ENCODE results near the gene ARL17A. TPM values are rescaled to one million over a fixed set of nuclear protein-coding genes. Genes with fewer than 3 reads are reported as not detected.
"Not testable (repeated sequence)": the region's sequence is repeated elsewhere in the genome, so short reads cannot be mapped to it uniquely, and the experiment has no call there.

Gene ARL17A
- 6.5 TPM for total RNA-seq
- long read RNA-seq, partial matches to known transcripts = 0 of 41 reads
- long read RNA-seq, other reads (novel, unspliced or antisense) = 38 of 41 reads

DNA sequence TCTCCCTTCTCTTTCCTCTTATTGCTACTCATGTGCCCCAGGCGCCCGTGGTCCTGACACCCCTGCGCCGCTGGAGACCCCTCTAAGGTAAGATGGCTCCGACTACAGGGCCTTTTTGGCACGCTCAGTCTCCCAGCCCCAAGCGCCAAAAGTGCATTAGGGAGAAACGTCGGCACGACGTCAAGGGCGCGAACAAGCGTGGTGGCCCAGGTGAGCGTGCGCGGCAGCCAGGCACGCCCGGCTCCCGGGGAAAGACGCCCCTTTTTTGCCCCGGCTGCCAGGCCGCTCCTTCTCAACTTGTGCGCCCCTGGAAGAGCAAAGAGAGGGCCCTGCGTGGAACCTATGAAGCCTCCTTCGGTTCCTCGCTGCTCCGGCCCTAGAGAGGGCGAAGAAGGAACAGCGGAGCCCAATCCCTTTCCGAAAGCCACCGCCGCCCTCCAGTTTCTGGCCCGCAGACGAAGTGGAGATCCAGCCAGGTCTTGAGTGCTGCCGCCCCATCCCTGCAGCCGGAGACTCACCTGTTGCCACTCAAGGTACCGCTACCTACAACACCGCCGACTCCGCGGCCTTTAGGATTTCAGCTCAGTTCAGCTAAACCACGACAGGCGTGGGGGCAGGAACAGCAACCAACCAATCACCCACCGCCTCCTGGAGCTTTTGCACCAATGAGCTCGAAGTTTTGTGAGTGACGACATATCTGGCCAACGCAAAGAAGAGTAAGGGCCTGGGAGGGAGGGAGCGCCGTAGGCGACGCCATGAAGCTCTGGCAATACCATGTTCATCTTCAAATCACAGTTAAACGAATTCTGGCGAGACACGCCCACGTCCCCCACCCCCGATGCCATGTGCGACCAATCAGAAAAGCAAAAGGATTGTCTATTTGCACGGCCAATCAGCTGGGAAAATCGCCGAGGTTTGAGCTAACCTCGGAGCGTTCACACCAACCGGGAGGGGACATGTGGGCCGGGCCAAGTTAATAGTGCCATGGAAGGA lies at the start of gene ARL17A:
TSS of gene ARL17A (minus strand) at position 609 of the 993 bp plus-strand sequence. CDS start 3,369 bp downstream, outside the sequence.
- DNase-seq (ENCODE audit: low spot score) = peak; percentile 92

- DNase-seq (ENCODE audit: low spot score) = not testable (repeated sequence)
Measured at GRCh38 chr17:46628753-46629436, 49.4 kb upstream of the ARL17A start.

GRCh38 chr17:46627452-46627851 lies 48.0 kb upstream of the ARL17A start:
- not testable (repeated sequence) for DNase-seq (ENCODE audit: low spot score)

DNA sequence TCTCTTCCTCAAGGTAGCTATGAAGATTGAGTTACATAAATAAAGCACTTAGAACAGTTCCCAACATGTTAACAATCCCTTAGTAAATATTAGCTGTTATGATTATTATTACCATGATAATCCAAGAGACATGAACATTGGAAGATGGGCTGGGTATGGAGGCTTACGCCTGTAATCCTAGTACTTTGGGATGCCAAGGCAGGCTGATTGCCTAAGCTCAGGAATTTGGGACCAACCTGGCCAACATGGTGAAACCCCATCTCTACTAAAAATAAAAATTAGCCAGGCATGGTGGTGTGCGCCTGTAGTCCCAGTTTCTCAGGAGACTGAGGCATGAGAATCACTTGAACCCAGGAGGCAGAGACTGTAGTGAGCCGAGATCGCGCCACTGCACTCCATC lies 45.2 kb upstream of the ARL17A start:
- not testable (repeated sequence) for DNase-seq (ENCODE audit: low spot score)

- not testable (repeated sequence) for DNase-seq (ENCODE audit: low spot score)
Measured at GRCh38 chr17:46623790-46624189, 44.3 kb upstream of the ARL17A start.

DNA sequence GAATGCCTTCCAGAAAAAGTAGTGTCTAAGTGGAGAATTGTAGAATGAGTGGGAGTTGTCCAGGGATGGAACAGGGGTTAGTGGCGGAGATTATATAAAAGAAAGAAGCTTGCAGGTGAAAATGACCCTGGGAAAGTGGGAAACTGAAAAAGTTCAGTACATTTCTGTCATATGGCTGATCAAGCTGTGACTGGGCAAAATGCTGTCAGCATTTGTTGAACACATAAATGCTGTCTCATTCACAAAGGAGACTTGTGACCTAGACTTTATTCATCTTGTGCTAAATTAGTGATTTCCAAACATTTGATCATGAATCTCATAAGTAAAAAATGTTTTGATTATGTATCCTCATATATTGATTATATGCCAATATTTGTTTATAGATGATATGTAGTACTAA lies 39.5 kb upstream of the ARL17A start:
- not testable (repeated sequence) for DNase-seq (ENCODE audit: low spot score)

- DNase-seq (ENCODE audit: low spot score) = not testable (repeated sequence)
Measured at GRCh38 chr17:46617121-46617520, 37.6 kb upstream of the ARL17A start.

GRCh38 chr17:46613876-46614275 lies 34.4 kb upstream of the ARL17A start:
- not testable (repeated sequence) for DNase-seq (ENCODE audit: low spot score)

DNA sequence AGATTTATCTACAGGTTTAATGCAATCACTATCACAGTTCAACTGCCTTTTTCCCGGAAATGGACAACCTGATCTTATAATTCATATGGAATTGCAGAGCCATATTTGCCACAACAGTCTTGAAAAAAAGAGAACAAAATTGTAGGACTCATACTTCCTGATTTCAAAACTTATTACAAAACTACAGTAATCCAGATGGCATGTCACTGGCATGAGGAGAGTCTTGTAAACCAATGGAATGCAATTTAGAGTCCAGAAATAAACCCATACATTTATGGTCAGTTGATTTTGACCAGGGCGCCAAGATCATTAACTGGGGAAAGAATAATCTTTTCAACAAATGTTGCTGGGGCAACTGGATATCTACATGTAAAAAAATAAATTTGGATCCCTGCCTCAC lies 31.8 kb upstream of the ARL17A start:
- not testable (repeated sequence) for DNase-seq (ENCODE audit: low spot score)

GRCh38 chr17:46603125-46603524 lies 23.6 kb upstream of the ARL17A start:
- DNase-seq (ENCODE audit: low spot score) = not testable (repeated sequence)

DNA sequence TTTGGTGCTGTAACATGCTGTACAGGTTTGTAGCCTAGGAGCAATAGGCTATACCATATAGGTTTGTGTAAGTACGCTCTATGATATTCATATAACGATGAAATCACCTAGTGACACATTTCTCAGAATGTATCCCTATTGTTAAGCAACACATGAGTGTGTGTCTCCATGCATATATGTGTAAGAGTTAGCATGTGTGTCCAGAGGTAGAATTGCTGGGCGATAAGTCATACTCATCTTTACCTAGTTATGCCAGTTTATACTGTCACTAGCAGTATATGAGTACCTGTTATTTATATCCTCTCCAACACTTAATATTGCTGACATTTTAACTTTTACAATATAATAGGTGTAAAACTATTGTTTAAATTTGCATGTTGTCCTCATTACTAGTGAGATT lies 21.3 kb upstream of the ARL17A start:
- not testable (repeated sequence) for DNase-seq (ENCODE audit: low spot score)

DNA sequence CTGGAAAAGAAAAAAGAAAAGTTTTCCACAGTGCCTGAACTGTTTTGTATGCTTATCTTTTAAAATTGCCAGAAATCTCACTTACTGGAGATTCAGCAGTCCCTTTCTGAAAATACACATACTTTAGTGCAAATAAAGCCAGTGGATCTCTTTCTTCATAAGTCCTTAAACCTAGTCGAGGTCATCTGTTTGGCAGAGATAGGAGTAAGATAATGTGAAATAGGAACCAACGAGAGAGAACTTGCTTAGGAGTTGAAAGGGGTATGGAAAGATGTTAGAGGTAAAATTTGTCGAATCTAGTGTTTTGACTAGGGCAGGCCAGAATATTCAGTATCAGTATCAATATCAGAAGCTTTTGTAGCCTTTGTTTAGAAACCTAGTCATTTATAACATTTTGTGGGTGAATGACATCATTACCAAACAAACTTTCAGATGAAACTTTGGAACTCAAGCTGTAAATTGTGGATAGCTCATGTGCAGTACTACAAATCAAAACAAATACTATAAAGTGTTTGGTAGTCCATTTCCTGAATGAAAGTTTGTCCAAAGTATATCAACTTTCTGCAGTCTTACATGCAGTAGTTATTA lies 18.9 kb upstream of the ARL17A start:
- DNase-seq (ENCODE audit: low spot score) = not testable (repeated sequence)

GRCh38 chr17:46591332-46591731 lies 11.8 kb upstream of the ARL17A start:
- DNase-seq (ENCODE audit: low spot score) = not testable (repeated sequence)

DNA sequence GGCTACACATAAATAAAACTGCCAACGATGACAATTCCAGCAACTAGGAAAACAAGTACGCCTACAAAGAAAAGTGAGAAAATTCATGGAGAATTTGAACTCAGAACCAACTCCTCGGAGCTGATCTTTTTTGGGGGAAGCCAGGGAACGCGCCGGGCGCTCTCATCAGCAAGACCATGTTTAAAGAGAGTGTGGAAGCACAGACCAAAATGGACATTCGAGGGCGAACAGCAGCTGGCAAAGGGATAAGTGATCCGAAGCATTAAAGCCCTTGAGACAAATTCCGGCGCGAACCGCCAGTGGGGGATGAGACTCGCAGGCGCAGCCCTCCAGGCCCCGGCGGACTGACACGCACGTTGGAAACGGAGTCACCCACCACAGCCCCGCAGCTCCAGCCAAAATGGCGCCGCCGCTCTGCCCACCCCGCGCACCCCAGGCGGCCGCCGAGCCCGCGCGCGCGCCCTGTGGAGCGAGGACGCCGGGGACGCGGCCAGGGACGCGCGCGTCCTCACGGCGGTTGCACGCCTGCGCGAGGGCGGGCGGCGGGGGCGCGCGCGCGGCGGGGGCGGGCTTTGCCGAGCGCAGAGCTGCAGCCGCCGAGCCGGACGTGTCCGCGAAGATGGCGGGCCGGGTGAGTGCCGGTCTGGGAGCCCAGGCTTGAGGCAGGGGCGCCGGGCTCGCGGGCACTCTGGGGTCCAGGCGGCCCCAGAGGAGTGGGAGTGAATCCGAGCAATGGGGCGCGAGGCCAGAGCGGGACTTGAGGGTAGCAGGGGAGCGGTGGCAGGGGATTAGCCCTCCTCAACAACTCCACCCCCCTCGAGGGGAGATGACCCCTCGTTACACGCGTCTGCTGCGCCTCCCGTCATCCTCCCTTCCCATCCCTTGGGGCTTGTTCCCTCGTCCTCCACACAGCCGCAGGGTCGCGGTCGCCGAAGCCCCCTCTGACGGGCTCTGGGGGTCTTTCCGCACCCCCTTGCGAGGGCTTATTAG lies 11.0 kb upstream of the ARL17A start, which contains the start of gene NSF:
TSS of gene NSF (plus strand) at position 513 of the 990 bp plus-strand sequence. CDS start at position 620, 107 bp downstream.
- not testable (repeated sequence) for DNase-seq (ENCODE audit: low spot score)

GRCh38 chr17:46585444-46585843 lies 6.0 kb upstream of the ARL17A start:
- not testable (repeated sequence) for DNase-seq (ENCODE audit: low spot score)

DNA sequence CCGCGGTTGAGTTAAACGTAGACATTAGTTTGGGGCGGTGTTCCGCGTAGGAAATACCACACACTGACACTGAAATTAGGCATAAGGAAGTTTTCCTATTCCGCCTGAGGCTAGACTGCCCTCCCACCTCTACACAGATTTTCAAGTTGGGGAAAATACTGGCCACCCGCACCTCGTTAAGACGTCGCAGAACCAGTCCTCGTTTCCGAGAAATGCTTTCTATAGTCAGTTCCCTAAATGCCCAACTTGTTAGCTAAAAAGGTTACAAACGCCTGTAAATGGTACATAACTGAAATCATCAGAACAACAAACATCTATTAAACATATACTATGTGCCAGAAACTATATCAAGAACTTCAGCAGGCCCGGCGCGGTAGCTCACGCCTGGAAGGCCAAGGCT lies 591 bp upstream of the ARL17A start:
- DNase-seq (ENCODE audit: low spot score) = not testable (repeated sequence)

GRCh38 chr17:46571796-46572195 lies 7.7 kb downstream of the ARL17A start:
- not testable (repeated sequence) for DNase-seq (ENCODE audit: low spot score)

DNA sequence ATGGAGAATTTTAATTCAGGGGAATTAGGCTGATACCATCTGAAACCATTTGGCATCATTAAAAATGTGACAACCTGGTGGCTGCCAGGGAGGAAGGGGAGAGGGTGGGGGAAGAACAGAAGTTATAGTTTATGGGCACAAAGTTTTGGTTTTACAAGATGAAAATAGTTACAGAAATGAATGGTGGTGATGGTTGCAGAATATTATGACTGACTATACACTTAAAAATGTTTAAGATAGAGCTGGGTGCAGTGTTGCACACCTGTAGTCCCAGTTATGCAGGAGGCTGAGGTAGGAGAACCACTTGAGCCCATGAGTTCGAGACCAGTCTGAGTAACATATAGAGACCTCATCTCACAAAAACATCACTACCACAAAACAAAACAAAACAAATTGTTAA lies 12.5 kb downstream of the ARL17A start:
- DNase-seq (ENCODE audit: low spot score) = not testable (repeated sequence)

GRCh38 chr17:46566284-46566683 lies 13.2 kb downstream of the ARL17A start:
- not testable (repeated sequence) for DNase-seq (ENCODE audit: low spot score)

- DNase-seq (ENCODE audit: low spot score) = not testable (repeated sequence)
Measured at GRCh38 chr17:46560048-46560447, 19.4 kb downstream of the ARL17A start.

Data from mesenteric fat pad (tissue), 1 donor.